HG02571 (cell line): ENCODE results near the gene HOXA5.

ENCODE experiments used
- ATAC-seq: cut with Tn5 transposase; IDR thresholded peaks from one replicate; pipeline ENCODE4 v1.9.1; 2021; ENCODE audit warnings: mild to moderate bottlenecking, moderate library complexity; ENCODE audit not compliant: unreplicated experiment

The HOXA5 gene

DNA sequence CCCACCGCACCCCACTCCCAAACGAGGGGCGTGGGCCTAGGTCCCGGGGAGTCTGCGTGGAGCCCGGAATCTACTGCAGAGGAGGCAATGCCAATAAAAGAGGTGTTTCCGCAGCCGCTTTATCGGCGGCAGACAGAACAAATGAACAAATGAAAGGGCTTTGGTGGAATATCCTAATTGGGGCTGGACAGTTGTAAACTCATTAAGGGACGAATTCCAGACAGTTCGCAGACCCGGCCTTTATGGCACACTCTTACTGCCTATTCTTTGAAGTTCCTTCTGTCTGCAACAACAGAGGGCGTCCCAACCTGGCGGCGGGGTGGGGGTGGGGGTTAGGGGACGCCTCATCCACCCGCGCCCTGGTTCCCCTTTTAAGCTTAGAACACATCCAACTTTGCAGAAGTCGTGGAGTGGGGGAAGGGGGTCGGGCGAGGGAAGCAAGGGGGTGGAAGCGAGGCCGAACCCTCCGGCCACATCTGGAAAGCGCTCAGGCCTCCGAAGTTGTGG, 17.8 kb upstream of the HOXA5 start:
- ATAC-seq: no peak

DNA sequence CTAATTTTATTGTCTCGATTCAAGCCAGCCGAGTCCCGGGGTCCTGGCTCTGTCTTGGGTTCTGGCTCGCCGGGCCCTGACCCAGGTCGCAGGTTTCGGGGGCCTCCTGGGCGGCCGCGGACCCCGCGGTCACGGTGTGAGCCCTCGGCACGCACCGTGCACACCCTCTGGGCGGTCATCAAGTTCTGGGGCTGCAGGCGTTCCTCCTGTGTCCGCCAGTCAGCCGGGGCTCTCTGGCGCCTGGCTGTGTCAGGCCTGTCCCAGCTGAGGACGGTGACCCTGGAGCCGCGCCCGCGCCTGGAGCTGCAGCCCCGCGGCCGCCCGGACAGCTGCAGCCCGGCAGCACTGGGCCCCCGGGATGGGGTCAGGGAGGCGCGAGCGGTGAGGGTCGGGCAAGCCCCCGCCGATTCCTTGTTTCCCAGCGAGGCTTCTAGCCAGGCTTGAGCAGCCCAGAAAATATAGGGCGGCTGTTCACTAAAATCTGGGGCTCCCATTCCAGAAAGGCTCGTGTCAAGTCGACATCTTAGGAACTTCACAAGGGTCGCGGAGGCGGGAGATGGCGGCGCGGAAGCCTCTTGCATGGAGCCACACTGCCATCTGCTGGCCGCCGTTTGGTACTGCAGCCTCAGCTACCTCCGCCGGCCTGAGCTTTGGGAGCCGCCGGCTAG, 17.2 kb upstream of the HOXA5 start:
- ATAC-seq: no peak

DNA sequence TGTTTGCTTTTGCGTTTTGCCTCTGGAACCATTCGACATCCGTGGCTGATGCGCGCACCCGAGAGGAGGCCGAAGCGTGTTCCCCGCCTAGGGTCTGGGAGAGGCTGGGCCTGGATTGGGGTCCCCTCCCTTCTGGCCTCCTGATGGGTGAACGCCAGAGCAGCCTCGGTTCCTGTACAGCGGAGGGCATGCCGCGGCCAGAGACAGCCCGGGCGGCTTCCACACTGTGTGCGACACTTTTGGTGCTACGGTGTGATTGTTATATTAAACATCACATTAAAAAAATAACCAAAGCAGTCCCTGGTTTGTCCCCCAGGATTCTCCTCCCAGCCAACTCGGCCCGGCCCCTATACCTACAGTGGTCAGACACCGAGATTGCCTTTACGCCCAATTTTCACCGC, 16.7 kb upstream of the HOXA5 start:
- ATAC-seq: no peak

DNA sequence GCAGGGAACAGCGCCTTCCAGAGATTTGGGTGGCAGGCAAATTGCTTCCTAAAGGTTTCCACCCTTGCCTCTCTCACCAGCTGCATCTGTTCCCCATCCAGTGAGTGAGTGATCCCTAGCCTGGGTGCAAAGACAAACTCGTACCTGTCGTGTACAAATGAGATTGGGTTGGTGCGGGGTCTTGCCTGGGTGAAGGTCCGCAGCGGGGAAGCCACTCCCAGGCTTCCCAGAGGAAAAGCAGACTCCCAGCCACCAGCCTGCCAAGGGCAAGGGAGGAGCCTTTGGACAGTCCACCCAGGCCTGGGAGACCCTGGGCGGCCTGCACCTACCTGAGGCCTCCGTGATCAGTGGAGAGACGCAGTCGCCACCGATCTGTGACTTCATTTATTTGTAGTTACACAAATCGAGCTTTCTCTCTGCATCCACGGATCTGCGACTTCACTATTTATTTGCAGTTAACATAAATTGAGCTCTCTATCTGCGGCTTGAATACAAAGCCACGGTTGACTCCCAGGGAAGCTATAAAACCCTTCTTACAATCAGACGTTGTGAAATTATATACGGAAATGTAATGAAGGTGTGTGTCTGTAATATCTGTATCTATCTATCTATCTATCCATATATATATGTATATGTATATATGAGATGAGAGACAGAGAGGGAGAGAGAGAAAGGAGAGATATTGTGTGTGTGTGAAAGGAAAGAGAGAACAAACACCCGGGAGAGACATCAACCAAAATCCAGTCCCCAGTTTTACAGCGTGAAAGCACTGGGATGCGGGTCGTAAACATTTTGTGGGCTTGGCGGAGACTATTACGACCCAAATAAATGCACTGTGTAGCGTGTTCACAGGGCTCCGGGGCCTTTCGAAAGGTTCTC, 16.0 kb upstream of the HOXA5 start:
- ATAC-seq: no peak

DNA sequence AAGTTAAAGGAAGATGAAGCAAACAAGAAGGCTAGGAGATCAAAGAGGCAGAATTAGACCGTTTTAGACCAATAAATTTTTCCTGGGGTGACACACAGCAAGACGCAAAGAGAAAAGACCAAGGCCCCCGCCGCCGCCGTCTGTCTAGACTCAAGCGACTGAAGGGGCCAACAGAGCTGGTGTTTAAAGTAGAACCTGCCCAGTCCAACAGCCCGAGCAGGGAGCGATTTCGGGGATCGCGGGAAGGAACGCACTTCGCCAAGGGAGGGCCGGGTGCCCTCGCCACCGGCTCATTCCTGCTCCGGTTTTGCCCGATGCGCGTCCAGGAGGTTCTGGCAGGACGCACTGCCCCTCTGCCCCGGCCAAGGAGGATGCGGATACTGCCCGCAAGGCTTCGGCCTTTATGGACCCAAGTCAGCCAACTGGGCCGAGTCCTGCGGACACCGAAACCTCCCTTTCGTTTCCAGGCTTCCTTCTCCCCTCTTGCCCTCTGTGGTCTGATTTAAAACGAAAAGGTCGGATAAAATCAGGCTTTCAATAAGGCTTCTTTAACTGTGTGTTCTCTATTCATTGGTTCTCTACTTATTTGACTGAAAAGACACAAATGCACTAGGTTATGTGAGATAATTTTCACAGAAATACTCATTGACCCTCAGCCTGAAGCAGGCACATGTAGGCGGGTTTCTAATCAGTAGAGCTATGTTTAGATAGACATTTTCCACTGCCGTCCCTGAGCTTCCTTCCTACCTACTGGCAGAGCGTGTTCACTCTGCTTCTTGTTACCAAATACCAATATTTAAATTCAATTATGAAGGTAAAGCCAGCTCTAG, 15.2 kb upstream of the HOXA5 start:
- ATAC-seq: no peak

DNA sequence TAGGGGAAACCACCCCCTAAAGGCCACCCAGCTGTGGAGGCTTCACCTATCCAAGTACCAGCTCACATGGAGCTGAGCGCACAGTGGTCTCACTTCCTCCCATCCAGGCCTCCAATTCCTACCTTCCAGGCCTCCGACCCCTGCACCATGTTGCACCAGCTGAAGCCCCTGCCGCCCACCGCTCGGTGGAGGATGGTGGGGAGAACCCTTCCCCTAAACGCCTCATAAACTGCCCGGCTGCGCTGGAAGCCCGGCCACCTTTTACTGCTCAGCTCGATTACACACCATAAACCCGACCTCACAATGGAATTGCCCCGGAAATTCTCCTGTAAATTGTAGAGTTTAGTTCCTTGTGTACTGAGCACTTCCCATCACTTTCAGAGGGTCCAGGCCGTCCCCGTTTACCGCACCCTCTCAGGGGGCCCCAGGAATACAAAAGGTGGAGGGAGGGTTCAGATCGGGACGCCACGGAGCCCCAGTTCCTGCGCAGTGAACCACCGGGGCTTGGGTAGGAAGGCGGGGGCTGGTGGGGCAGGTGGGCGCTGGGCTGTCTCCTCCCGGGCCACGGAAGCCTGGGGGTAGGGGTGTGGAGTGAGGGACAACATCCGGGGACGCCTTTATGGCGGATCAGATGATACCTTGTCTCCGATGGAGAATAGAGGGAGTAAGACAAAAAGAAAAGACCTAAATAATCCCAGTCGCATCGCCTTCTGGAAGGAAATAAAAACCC, 14.4 kb upstream of the HOXA5 start:
- no peak for ATAC-seq

DNA sequence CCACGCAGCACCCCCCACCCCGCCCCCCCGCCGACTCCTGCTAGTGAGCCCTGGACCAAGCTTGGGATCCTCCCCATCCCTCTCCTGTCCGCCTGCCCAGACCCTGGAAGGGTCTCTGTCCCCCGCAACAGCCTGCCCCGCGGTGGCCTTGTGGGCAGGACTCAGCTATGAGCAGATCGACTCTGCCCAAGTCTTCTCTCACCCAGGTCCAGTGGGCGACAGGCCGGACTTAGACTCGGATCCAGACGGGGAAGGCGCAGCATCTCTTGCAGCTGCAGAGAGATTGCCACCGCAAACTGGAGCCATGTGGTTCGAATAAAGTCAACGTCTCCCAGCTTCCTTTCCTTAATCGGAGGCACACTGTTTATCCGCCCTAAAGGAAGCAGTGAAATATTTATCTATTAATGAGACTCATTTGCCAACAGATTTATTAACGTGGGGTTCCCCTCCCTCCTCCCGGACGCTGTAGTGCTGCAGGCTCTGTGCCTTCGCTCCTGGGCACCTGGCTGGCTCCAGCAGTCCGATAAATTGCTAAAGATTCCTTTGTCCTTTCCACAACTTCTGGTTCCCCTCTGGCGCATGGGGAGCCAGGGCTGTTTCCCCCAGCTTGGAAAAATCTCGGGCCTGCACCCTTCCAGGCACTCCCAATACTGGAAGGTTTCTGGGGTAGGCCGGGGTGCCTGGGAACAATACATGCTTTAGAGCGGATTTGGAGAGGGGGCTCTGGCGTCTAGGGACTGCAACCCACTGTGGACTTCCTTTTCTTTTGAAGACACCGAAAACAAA, 13.6 kb upstream of the HOXA5 start:
- no peak for ATAC-seq

DNA sequence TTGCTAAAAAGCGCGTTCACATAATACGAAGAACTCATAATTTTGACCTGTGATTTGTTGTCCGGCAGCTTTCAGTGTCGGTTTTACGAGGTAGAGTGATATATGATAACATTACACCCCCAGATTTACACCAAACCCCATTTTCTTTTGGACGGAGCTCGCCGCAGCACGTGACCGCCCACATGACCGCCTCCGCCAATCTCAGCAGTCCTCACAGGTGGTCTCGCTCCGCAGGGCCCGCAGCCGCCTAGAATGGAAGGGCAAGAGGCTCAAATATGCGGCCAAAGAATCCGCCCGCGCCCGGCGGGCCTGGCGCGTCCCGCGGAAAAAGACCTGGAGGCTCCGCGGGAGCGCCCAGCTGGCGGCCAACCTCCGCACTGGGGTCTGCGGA, 13.0 kb upstream of the HOXA5 start, which contains the start of gene HOXA7:
Gene HOXA7 (minus strand): TSS at position 168 of the 391 bp plus-strand sequence. CDS start 130 bp downstream, at position 38.
- ATAC-seq: no peak

DNA sequence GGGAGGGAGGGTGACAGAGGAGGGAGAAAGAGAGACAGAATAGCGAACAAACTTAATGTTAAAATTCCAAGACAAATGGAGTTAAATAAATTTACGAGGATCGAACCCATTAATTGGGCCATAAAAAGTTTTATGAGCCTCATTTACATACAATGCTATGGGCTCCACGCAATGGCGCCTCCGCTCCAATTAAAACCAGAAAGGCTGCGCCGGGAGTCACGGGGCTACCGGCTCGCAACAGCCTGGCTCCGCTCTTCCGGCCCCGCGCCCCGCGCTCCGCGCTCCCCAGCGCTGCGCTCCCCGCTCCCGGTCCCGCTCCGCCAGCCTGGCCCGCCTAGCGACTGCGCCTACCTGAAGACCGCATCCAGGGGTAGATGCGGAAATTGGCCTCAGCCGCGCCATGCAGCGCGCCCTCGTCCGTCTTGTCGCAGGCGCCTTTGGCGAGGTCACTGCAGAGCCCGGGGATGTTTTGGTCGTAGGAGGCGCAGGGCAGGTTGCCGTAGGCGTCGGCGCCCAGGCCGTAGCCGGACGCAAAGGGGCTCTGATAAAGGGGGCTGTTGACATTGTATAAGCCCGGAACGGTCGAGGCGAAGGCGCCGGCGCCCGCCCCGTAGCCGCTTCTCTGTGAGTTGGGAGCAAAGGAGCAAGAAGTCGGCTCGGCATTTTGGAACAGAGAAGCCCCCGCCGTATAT, 12.5 kb upstream of the HOXA5 start:
- ATAC-seq: no peak

DNA sequence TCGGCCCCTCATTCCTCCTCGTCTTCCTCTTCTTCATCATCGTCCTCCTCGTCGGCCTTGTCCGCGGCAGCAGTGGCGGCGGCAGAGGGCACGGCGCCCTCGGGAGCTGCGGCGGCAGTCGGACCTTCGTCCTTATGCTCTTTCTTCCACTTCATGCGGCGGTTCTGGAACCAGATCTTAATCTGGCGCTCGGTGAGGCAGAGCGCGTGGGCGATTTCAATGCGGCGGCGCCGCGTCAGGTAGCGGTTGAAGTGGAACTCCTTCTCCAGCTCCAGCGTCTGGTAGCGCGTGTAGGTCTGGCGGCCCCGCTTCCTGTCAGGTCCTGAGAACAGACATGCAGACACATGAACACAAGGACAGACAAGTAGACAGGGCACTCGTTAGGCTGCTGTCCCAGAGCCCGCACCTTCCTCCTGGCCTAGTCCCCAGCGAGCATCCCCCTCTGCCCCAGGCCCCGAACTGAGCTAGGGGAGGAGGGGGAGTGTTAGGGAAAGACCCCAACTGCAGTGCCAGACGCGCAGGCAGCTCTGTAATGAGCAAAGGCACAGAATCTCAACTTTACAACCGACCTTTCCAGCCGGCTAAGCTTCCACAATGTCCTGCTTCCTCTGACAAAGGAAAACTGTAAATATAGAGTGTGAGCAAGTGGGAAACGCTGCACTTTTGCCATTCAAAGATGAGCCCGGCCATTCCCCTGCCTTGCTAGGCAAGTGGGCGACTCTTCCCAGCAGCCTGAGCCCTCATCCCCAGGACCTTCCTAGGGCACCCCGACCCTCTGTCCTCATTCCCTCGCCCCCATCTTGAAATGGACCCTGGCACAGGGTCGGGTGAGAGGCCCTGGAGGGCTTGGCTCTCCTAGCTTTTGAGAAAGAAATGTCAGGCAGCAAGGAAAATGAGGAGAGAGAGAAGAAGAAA, 11.7 kb upstream of the HOXA5 start:
- no peak for ATAC-seq

DNA sequence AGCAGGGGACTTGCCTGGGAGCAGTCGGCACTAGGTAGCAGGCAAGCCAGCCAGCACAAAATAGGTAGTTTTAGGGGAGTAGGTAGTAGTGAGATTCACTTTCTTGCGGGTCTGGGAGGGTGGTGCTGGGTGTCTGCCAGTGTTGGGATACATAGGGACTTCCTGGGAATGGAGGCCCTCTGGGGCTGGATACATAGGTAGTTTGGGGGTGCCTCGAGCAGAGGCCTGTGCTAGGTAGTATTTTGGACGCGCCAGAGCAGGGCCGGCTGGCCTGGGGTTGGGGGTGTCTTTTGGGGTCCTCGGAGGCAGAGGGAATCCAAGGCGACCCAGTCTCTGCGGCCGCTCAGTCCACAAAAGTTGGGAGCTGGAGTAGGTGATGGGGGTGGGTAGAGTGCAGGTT, 10.9 kb upstream of the HOXA5 start:
- no peak for ATAC-seq

DNA sequence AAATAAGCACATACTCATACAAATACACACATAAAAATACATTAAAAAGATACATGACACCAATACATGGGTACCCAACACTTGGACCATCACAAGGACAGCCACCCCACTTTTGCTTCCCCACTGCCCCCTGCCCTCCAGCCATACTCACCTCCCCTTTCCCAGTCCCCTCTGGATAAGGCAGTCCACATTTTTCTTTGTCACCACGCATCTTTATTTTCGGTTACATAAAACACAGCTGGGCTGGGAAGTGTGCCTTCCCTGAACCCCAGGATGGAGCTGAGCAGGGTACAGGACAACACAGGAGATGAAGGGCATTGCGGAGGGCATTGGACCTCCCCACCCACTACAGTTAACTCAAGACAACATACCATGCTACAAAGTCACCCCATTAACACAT, 10.0 kb upstream of the HOXA5 start:
- ATAC-seq: no peak

DNA sequence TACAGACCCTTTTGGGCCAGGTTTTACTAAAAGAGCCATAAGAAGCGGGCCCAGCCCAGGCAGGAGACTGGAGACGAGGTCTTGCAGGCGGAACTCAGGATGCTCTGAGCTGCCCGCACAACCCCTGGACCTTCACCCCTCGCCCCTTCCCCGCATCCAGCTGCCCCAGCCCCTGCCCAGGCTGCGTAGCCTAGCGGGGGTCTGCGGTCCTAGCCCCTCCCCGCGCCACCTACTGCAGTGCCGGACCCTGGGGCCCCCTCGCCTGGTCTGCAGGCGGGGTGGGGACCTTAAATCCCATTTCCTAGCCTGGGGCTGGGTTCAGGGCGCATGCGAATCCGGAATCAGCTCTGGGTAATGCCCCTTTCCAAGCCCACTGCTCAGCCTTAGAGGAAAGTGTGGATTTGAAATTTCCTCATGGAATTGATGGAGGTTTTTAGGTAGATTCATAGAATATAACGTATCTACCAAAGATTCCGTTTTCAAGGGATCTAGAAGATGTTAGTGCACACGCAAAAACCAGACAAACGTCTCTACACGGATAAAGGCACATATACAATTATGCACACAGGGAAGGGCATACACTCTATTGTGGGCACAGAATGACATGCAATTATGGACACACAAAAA, 9.4 kb upstream of the HOXA5 start:
- no peak for ATAC-seq

DNA sequence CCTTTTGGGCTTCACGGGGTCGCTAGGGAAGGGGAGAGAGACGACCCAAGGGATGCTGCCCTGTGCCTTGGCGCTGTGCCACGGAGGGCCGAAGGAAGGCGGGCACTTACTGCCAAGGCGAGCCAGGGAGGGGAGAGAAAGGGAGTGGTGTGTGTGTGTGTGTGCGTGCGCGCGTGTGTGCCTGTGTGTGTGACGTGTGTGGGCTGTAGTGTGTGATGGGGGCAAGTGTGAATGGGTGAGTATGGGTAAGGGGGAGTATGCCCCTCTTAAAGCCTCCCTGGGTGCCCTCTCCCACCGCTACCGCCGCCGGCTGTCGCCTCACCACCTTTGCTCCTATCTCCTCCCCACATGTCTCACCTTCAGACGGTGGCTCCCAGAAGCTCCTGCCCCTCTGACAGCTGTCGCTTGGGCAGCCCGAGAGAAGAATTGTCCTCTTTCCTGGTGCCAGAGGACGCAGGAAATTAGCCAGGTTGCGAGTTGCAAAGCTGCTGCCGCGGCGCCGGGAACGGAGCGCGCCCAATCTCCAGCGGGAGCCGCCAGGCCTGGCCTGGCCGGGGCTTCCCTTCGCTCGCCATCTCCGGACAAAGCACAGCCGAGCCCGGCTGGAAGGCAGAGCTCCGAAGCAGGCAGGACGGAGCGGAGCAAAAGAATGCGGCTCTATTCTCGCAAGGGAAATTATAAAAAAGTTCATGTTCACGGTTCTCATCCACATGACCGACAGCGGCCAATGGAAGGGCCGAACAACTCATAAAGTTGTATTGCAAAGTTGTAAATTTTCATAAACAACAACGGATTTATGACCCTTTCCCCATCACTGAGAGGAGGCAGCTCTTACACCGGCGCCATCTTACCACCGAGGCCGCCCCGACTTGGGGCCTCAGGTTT, 8.7 kb upstream of the HOXA5 start, which contains the start of gene HOXA3:
Gene HOXA3 (minus strand): TSS at position 653 of the 885 bp plus-strand sequence. CDS start 41,943 bp downstream, outside the sequence.
- no peak for ATAC-seq

DNA sequence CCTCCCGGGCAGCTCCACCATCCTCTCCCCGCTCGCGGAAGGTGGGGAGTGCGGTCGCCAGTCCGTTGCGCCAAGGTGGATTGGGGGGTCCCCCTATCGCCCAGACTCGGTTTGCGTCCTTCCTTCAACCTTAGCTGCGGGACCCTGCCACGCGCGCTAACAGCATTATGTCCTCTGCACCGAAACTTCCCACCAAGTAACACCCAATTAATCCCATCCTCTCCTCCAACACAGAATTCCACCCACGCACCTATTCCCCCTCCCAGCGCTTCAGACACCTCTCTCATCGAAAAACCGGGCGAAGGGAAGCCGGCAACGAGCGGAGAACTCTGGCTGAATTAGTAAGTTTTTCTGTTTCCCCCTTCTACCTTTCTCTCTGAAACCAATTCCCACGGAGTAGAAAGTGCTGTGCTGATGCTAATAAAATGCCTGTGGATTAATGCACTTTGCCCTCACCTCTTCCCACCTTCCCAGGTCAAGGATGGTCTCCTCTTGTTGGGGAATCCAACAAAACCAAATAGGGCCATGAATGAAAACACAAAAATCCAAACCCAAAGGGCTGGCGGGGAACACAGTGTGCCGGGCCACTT, 8.0 kb upstream of the HOXA5 start:
- no peak for ATAC-seq
